OCI-LY1 (cell line): Measurements from ENCODE around the gene IFI27L1.
A peak's percentile ranks its signal among the peaks of the same experiment; 100 is the strongest.

Experiments
- H2AFZ ChIP-seq: fragments of 200-600 bp; sonication (generic), shearing (Covaris generic); 2 replicates; pipeline ENCODE4 v1.6.0; 2014; ENCODE audit warnings: antibody characterized with exemption, mild to moderate bottlenecking, low read length
- H3F3A ChIP-seq: fragments of 200-600 bp; sonication (generic), shearing (Covaris generic); 2 replicates; pipeline ENCODE4 v1.6.0; 2014; ENCODE audit warnings: mild to moderate bottlenecking, antibody characterized with exemption, low read length, moderate library complexity; ENCODE audit not compliant: insufficient read depth
- H3K27ac ChIP-seq: fragments of 200-600 bp; sonication (generic); 2 replicates; pipeline ENCODE4 v1.5.1; 2014; ENCODE audit warnings: low read length, mixed run types, mild to moderate bottlenecking, low read depth; ENCODE audit not compliant: poor library complexity, severe bottlenecking
- H3K27me3 ChIP-seq: fragments of 200-600 bp; sonication (generic); 2 replicates; pipeline ENCODE4 v1.6.0; 2014; ENCODE audit warnings: antibody characterized with exemption, mild to moderate bottlenecking, low read length, moderate library complexity; ENCODE audit not compliant: insufficient read depth
- H3K36me3 ChIP-seq: fragments of 200-600 bp; sonication (generic); 2 replicates; pipeline ENCODE4 v1.6.1; 2014; ENCODE audit warnings: mild to moderate bottlenecking, antibody characterized with exemption, low read length, moderate library complexity, mixed read lengths; ENCODE audit not compliant: insufficient read depth
- H3K4me1 ChIP-seq: fragments of 200-600 bp; sonication (generic); 2 replicates; pipeline ENCODE4 v1.5.1; 2014; ENCODE audit warnings: mild to moderate bottlenecking, low read length, moderate library complexity; ENCODE audit not compliant: insufficient read depth, severe bottlenecking
- H3K4me2 ChIP-seq: fragments of 200-600 bp; sonication (generic), shearing (Covaris generic); 2 replicates; pipeline ENCODE4 v1.6.1; 2014; ENCODE audit warnings: low read length
- H3K4me3 ChIP-seq: fragments of 200-600 bp; sonication (generic); 2 replicates; pipeline ENCODE4 v1.5.1; 2014; ENCODE audit warnings: low read length, low read depth, mild to moderate bottlenecking, mixed read lengths; ENCODE audit not compliant: poor library complexity, severe bottlenecking
- H3K79me2 ChIP-seq: fragments of 200-600 bp; shearing (Covaris generic); 2 replicates; pipeline ENCODE4 v1.6.1; 2016; ENCODE audit warnings: mixed run types, low read length, mixed read lengths; ENCODE audit not compliant: insufficient read depth
- H3K9ac ChIP-seq: fragments of 200-600 bp; sonication (generic), shearing (Covaris generic); 2 replicates; pipeline ENCODE4 v1.6.1; 2014; ENCODE audit warnings: mild to moderate bottlenecking, low read length, mixed read lengths
- H3K9me2 ChIP-seq: fragments of 200-600 bp; sonication (generic), shearing (Covaris generic); 2 replicates; pipeline ENCODE4 v1.6.1; 2014; ENCODE audit warnings: low read depth, mild to moderate bottlenecking, low read length, mixed read lengths
- H3K9me3 ChIP-seq: fragments of 200-600 bp; shearing (Covaris generic); 2 replicates; pipeline ENCODE4 v1.6.1; 2014; ENCODE audit warnings: low read length, mixed read lengths
- H4K20me1 ChIP-seq: fragments of 200-600 bp; sonication (generic), shearing (Covaris generic); 2 replicates; pipeline ENCODE4 v1.6.0; 2016; ENCODE audit warnings: mild to moderate bottlenecking, low read length; ENCODE audit not compliant: insufficient read depth
- EZH2 ChIP-seq: fragments of 200-600 bp; sonication (generic), shearing (Covaris generic); IDR thresholded peaks from 2 replicates; pipeline ENCODE4 v1.8.0; 2017; ENCODE audit warnings: borderline replicate concordance, mixed run types, mild to moderate bottlenecking, antibody characterized with exemption, low read length, moderate library complexity, mixed read lengths
- TF ChIP-seq, protein P1 (sequence below): fragments of 200-600 bp; sonication (generic), shearing (Covaris generic); IDR thresholded peaks from 2 replicates; pipeline ENCODE4 v1.5.1; 2017; ENCODE audit warnings: mild to moderate bottlenecking, antibody characterized with exemption, low read length, moderate library complexity, mixed read lengths

IFI27L1 gene

DNA sequence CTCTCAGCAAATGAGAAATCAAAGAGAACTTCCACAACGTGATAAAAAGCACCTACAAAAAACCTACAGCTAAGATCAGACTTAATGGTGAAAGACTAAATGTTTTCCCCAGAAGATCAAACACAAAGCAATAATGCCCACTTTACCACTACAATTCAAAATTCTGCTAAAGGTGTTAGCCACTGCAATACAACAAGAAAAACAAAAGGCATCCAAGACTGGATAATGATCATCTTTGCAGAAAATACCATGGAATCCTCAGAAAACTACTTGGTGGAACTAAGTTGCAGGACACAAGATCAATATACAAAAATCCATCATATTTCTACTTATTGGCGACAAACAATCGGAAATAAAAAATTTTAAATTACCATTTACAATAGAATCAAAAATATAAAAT lies 6.6 kb upstream of the IFI27L1 start:
- Histone ChIP-seq H3K9ac (no peak overlapping the region), H3K4me2 (no peak overlapping the region), H3K27me3 (no peaks in the 10 kb centered on the region), H3K9me3 (peaks cover 24% of the 10 kb centered on the region), H3K36me3 (peaks cover 74% of the 10 kb centered on the region), H3K4me1 (peaks cover 24% of the 10 kb centered on the region), H3K4me3 (no peak overlapping the region), H3K79me2 (peaks cover 98% of the 10 kb centered on the region), H4K20me1 (no peaks in the 10 kb centered on the region), H3F3A (peaks cover 4% of the 10 kb centered on the region; the same call in 1 of the 2 replicates), H3K27ac (no peak overlapping the region), H3K9me2 (no peaks in the 10 kb centered on the region), H2AFZ (no peak overlapping the region)
- TF ChIP-seq EZH2, result no peak
- TF ChIP-seq, protein P1, sequence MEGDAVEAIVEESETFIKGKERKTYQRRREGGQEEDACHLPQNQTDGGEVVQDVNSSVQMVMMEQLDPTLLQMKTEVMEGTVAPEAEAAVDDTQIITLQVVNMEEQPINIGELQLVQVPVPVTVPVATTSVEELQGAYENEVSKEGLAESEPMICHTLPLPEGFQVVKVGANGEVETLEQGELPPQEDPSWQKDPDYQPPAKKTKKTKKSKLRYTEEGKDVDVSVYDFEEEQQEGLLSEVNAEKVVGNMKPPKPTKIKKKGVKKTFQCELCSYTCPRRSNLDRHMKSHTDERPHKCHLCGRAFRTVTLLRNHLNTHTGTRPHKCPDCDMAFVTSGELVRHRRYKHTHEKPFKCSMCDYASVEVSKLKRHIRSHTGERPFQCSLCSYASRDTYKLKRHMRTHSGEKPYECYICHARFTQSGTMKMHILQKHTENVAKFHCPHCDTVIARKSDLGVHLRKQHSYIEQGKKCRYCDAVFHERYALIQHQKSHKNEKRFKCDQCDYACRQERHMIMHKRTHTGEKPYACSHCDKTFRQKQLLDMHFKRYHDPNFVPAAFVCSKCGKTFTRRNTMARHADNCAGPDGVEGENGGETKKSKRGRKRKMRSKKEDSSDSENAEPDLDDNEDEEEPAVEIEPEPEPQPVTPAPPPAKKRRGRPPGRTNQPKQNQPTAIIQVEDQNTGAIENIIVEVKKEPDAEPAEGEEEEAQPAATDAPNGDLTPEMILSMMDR, result no peak

DNA sequence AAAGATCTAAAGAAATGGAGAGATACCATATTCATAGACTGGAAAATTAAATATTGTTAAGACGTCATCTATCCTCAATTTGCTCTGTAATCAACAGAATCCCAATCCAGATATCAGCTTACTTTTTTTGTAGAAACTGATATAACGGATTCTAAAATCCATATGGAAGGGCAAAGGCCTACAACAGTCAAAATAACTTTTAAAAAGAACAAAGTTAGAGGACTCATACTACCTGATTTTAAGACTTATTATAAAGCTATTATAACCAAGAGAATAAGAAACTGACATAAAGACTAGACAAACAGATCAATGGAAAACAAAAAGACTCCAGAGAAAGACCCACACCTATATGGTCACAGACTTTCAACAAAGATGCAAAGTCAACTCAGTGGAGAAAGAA lies 6.1 kb upstream of the IFI27L1 start:
- Histone ChIP-seq H3K27me3 (no peaks in the 10 kb centered on the region), H3K9me2 (no peaks in the 10 kb centered on the region), H3K36me3 (peaks cover 73% of the 10 kb centered on the region), H3F3A (peaks cover 4% of the 10 kb centered on the region; the same call in 1 of the 2 replicates), H3K9me3 (peaks cover 20% of the 10 kb centered on the region), H3K4me3 (no peak overlapping the region), H3K79me2 (peaks cover 98% of the 10 kb centered on the region), H3K4me1 (peaks cover 29% of the 10 kb centered on the region), H2AFZ (no peak overlapping the region), H3K27ac (no peak overlapping the region), H4K20me1 (no peaks in the 10 kb centered on the region), H3K9ac (no peak overlapping the region), H3K4me2 (no peak overlapping the region)
- TF ChIP-seq EZH2, result no peak
- TF ChIP-seq, protein P1, result no peak

DNA sequence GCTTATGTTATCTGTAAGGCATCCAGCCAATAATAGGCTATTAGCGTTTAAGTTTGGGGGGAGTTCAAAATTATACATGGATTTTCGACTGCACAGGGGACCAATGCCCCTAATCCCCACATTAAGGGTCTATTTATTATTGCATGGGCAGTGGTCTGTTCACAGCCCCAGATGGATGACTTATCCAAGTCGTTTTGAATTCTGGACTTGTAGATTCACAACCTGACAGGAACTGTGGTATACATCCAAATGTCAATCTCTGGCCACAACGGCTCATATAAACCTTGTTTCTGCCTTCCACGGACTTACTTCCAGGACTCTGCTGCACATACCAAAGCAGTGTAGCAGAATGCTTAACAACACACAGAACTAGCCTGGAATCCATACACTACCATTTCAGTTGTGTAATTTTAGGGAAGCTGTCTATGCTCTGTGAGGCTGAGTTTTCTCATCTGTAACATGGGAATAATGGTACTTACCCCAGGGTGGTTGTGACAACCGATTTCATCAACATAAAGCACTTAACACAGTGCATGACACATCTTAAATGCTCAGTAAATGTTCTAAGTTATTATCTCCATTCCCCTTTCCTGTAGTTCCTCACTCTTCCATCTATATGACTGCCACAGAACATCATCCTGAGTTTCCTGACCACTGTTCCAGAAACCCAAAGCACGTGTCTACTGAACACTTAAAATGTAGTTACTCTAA lies 3.8 kb upstream of the IFI27L1 start:
- Histone ChIP-seq H3K4me2 (peak overlapping the region; percentile 14; the same call in 1 of the 2 replicates), H3K4me1 (peaks cover 41% of the 10 kb centered on the region), H3K9me2 (no peaks in the 10 kb centered on the region), H3F3A (peaks cover 4% of the 10 kb centered on the region; the same call in 1 of the 2 replicates), H2AFZ (no peak overlapping the region), H3K27ac (no peak overlapping the region), H3K9ac (no peak overlapping the region), H3K4me3 (peak overlapping the region; percentile 29), H3K27me3 (no peaks in the 10 kb centered on the region), H3K36me3 (peaks cover 73% of the 10 kb centered on the region), H3K9me3 (peaks cover 19% of the 10 kb centered on the region), H3K79me2 (peaks cover 86% of the 10 kb centered on the region), H4K20me1 (no peaks in the 10 kb centered on the region)
- no peak for TF ChIP-seq EZH2
- TF ChIP-seq, protein P1, result no peak
